Keratinocyte (primary cell): ENCODE results near the gene G3BP1.

Source experiments
- CTCF ChIP-seq, 3 experiments: IDR thresholded peaks in 1 of 3; conservative IDR thresholded peaks in 1 of 3; optimal IDR thresholded peaks in 1 of 3; 2 replicates in 2 of 3; 3 replicates in 1 of 3; pipeline versions ENCODE3 to v1.5.1; 2011; ENCODE audit warnings: low read length in 3 of 3, mild to moderate bottlenecking in 3 of 3, moderate library complexity in 2 of 3, control low read depth in 1 of 3, inconsistent platforms in 1 of 3; ENCODE audit not compliant: insufficient read depth in 2 of 3; ENCODE audit errors: extremely low read depth in 1 of 3
- EZH2 ChIP-seq: IDR thresholded peaks from one replicate; pipeline ENCODE4 v1.6.1; 2012; ENCODE audit warnings: inconsistent platforms, mild to moderate bottlenecking, low read length, moderate library complexity

- TF ChIP-seq CTCF (optimal IDR thresholded peaks at IDR 0.05 in 1 of 3, IDR thresholded peaks at IDR 0.05 in 1 of 3, conservative IDR thresholded peaks at IDR 0.05 in 1 of 3; ENCODE audit: extremely low read depth in 1 of 3, insufficient read depth in 2 of 3, low read length in 3 of 3) (no peak), EZH2 (no peak)
Measured at GRCh38 chr5:151741678-151742423, 29.9 kb upstream of the G3BP1 start.
